SU-DHL-6 (cell line): ENCODE results near the gene VDR.

Experiments
- H2AFZ ChIP-seq: fragments of 200-600 bp; sonication (generic); 2 replicates; pipeline ENCODE4 v1.6.1; 2014; ENCODE audit warnings: low read depth, mild to moderate bottlenecking, moderate library complexity, mixed read lengths, antibody characterized with exemption, low read length; ENCODE audit not compliant: severe bottlenecking
- H3F3A ChIP-seq: fragments of 200-600 bp; shearing (Covaris generic); 2 replicates; pipeline ENCODE4 v1.6.0; 2016; ENCODE audit warnings: antibody characterized with exemption, mild to moderate bottlenecking; ENCODE audit not compliant: insufficient read depth
- H3K27ac ChIP-seq: fragments of 200-600 bp; sonication (generic); 2 replicates; pipeline ENCODE4 v1.5.1; 2016; ENCODE audit warnings: low read depth, mild to moderate bottlenecking, low read length, moderate library complexity, mixed read lengths
- H3K27me3 ChIP-seq: fragments of 200-600 bp; sonication (generic), shearing (Covaris generic); 2 replicates; pipeline ENCODE4 v1.6.0; 2014; ENCODE audit warnings: mild to moderate bottlenecking, low read length
- H3K36me3 ChIP-seq: fragments of 200-600 bp; sonication (generic); 2 replicates; pipeline ENCODE4 v1.6.1; 2014; ENCODE audit warnings: mild to moderate bottlenecking, low read length, mixed read lengths
- H3K4me2 ChIP-seq: fragments of 300-600, 200-600 bp; shearing (Covaris generic), sonication (generic); 2 replicates; pipeline ENCODE4 v1.6.0; 2014; ENCODE audit warnings: low read length, low read depth, mild to moderate bottlenecking; ENCODE audit not compliant: poor library complexity, severe bottlenecking
- H3K4me3 ChIP-seq: fragments of 200-600 bp; sonication (generic); 2 replicates; pipeline ENCODE4 v1.5.1; 2014; ENCODE audit warnings: antibody characterized with exemption, low read length, mild to moderate bottlenecking, mixed read lengths; ENCODE audit not compliant: insufficient read depth, poor library complexity, severe bottlenecking
- H3K79me2 ChIP-seq: fragments of 200-600 bp; sonication (generic); 2 replicates; pipeline ENCODE4 v1.6.1; 2014; ENCODE audit warnings: mild to moderate bottlenecking, low read length, moderate library complexity; ENCODE audit not compliant: insufficient read depth
- H3K9ac ChIP-seq: fragments of 200-600 bp; sonication (generic); 2 replicates; pipeline ENCODE4 v1.7.0; 2014; ENCODE audit warnings: mild to moderate bottlenecking, low read length
- H3K9me2 ChIP-seq: fragments of 200-600 bp; sonication (generic); replicated peaks from 2 replicates; pipeline ENCODE4 v1.6.1; 2014; ENCODE audit warnings: low read length; ENCODE audit not compliant: insufficient read depth
- H3K9me3 ChIP-seq: fragments of 200-600 bp; sonication (generic); 2 replicates; pipeline ENCODE4 v1.6.1; 2014; ENCODE audit warnings: low read length, mixed read lengths; ENCODE audit not compliant: insufficient read depth
- H4K20me1 ChIP-seq: fragments of 200-600 bp; sonication (generic); 2 replicates; pipeline ENCODE4 v1.6.1; 2014; ENCODE audit warnings: low read depth, mild to moderate bottlenecking, antibody characterized with exemption, low read length, moderate library complexity, mixed read lengths
- EZH2phosphoT487 ChIP-seq: fragments of 200-600 bp; sonication (generic), shearing (Covaris generic); conservative IDR thresholded peaks from 2 replicates; pipeline ENCODE4 v1.6.1; 2018; ENCODE audit warnings: mild to moderate bottlenecking, antibody characterized with exemption, low read length, moderate library complexity, mixed read lengths
- TF ChIP-seq, protein P1 (sequence below): fragments of 200-600 bp; sonication (generic); IDR thresholded peaks from one replicate; pipeline ENCODE4 v1.5.1; 2017; ENCODE audit warnings: antibody characterized with exemption, mild to moderate bottlenecking, low read length, moderate library complexity; ENCODE audit not compliant: insufficient read depth, poor library complexity, severe bottlenecking

The VDR gene

DNA sequence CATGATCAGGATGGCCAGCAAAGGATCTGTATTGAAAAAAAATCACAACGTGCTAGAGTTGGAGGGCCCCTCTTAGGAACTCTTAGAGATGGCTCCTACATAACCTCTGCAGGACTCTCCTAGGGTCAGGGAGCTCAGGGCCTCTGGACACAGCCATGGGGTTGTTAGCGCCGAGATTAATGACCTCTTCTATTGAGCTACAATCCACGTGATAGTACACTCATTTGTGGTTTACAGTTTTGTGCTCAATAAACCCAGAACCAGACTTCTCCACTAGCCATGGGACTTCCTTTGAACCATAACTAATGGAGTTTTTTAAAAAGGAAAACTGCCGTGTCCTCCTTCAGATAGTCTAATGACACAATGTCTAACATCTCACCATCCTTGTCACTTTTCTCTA is 55.5 kb downstream of the VDR start:
- TF ChIP-seq EZH2phosphoT487, result no peak
- Histone ChIP-seq H3K79me2 (no peaks in the 10 kb centered on the region), H3K27ac (no peak overlapping the region), H3K4me2 (no peak overlapping the region), H3K27me3 (no peaks in the 10 kb centered on the region), H3K9me3 (no peaks in the 10 kb centered on the region), H3K9me2 (no peaks in the 10 kb centered on the region), H2AFZ (no peak overlapping the region), H3K9ac (no peak overlapping the region), H3K36me3 (no peaks in the 10 kb centered on the region), H4K20me1 (no peaks in the 10 kb centered on the region), H3K4me3 (no peak overlapping the region), H3F3A (no peaks in the 10 kb centered on the region)

DNA sequence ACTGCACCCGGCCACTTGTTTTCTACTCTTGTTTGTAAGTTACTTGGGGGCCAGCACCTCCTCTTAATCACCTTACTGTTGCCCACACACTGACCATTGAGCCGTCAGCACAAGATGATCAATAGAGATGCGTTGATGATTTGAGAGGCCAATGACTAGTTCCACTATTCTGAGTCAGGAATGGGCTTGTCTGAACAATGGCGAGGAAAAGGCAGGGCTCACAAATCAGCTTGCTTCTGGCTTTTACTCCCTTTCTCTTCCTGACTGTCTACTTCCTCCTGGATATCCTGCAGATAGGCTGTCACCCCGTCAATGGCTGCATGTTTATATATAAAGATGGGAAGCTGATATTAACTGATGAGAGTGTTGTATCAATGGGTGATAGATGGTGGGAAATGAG is 55.9 kb downstream of the VDR start:
- H3K36me3 ChIP-seq, result no peaks in the 10 kb centered on the region
- H3K4me2 ChIP-seq, result no peak overlapping the region
- no peaks in the 10 kb centered on the region for H3K27me3 ChIP-seq
- no peak overlapping the region for H3K27ac ChIP-seq
- H3K9ac ChIP-seq, result no peak overlapping the region
- no peak overlapping the region for H3K4me3 ChIP-seq
- H4K20me1 ChIP-seq, result no peaks in the 10 kb centered on the region
- no peaks in the 10 kb centered on the region for H3F3A ChIP-seq
- H3K79me2 ChIP-seq, result no peaks in the 10 kb centered on the region
- TF ChIP-seq EZH2phosphoT487, result no peak
- TF ChIP-seq, protein P1, sequence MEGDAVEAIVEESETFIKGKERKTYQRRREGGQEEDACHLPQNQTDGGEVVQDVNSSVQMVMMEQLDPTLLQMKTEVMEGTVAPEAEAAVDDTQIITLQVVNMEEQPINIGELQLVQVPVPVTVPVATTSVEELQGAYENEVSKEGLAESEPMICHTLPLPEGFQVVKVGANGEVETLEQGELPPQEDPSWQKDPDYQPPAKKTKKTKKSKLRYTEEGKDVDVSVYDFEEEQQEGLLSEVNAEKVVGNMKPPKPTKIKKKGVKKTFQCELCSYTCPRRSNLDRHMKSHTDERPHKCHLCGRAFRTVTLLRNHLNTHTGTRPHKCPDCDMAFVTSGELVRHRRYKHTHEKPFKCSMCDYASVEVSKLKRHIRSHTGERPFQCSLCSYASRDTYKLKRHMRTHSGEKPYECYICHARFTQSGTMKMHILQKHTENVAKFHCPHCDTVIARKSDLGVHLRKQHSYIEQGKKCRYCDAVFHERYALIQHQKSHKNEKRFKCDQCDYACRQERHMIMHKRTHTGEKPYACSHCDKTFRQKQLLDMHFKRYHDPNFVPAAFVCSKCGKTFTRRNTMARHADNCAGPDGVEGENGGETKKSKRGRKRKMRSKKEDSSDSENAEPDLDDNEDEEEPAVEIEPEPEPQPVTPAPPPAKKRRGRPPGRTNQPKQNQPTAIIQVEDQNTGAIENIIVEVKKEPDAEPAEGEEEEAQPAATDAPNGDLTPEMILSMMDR, result no peak
- H3K9me2 ChIP-seq, result no peaks in the 10 kb centered on the region
- H2AFZ ChIP-seq, result no peak overlapping the region
- no peaks in the 10 kb centered on the region for H3K9me3 ChIP-seq

DNA sequence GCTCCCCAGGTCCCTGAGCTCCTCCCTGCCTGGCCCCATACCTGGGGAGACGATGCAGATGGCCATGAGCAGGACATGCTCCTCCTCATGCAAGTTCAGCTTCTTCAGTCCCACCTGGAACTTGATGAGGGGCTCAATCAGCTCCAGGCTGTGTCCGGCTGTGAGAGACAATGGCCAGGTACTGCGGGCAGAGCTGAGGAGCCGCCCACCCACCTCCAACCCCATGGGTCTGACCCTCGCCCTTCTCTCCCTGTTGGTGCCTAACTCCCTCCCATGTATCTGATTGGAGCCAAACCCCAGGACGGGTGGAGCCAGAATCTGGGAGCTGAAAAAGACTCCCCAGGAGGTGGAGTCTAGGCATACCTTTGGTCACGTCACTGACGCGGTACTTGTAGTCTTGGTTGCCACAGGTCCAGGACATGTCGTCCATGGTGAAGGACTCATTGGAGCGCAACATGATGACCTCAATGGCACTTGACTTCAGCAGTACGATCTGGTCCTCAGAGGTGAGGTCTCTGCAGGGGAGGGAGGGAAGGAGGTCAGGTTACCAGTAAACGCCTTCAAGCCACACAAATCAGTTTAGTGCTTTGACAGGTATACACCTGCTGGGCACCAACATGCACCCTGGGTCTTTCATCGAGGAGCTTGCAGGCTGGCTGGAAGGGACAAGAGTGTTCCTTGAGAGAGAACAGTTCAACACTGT is 58.3 kb downstream of the VDR start:
- Histone ChIP-seq H3K36me3 (no peaks in the 10 kb centered on the region), H3K9me3 (no peaks in the 10 kb centered on the region), H3K4me2 (no peak overlapping the region), H3K27ac (no peak overlapping the region), H3K27me3 (no peaks in the 10 kb centered on the region), H4K20me1 (no peaks in the 10 kb centered on the region), H2AFZ (no peak overlapping the region), H3F3A (no peaks in the 10 kb centered on the region), H3K9me2 (no peaks in the 10 kb centered on the region), H3K79me2 (no peaks in the 10 kb centered on the region), H3K9ac (no peak overlapping the region), H3K4me3 (no peak overlapping the region)
- no peak for TF ChIP-seq EZH2phosphoT487
- TF ChIP-seq, protein P1, result no peak

DNA sequence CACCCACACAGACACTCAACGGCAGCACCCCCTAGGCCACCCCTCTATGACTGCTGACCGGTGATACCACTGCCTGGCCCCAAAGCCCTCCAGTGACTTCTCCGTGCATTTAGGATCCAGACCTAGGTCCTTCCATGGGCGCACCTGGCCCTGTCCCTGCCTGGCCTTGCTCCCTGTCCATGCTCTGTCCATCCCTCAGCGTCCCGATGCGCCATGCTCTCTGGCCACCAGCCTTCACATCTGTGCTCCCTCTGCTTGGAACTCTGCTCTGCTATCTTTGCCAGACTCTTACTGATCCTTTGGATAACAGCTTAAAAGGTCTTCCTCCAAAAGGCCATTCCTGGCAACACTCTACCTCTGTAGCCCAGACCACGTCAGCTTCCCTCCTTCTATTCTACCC is 59.7 kb downstream of the VDR start:
- Histone ChIP-seq H3K79me2 (no peaks in the 10 kb centered on the region), H3K9ac (no peak overlapping the region), H3K9me2 (no peaks in the 10 kb centered on the region), H2AFZ (no peak overlapping the region), H3K36me3 (no peaks in the 10 kb centered on the region), H3K9me3 (no peaks in the 10 kb centered on the region), H3K4me3 (no peak overlapping the region), H3K4me2 (no peak overlapping the region), H4K20me1 (no peaks in the 10 kb centered on the region), H3K27me3 (no peaks in the 10 kb centered on the region), H3F3A (no peaks in the 10 kb centered on the region), H3K27ac (no peak overlapping the region)
- TF ChIP-seq EZH2phosphoT487, result no peak
- TF ChIP-seq, protein P1, result no peak
